Upper lobe of left lung (tissue), 6 donors: ENCODE data around the gene ZNF512B. TPM values are rescaled to one million over a fixed set of nuclear protein-coding genes. Genes with fewer than 3 reads are reported as not detected.
A peak's percentile ranks its signal among the peaks of the same experiment; 100 is the strongest.

Source experiments
- ATAC-seq, 2 donors: fragments of 200-7000 bp; cut with Tn5 transposase; one replicate each; pipeline ENCODE4 v1.9.1; 2022; ENCODE audit warnings: mild to moderate bottlenecking in 2 of 2, moderate library complexity in 2 of 2; ENCODE audit not compliant: low FRiP score in 2 of 2
- DNase-seq, 2 donors: peaks; one replicate each; pipeline ENCODE4 v3.0.0-alpha.2; 2019 to 2020
- H3K27ac ChIP-seq, 4 donors: fragments of 200-600 bp; sonication (generic); one replicate each; pipeline ENCODE4 v1.5.1; 2016 to 2019
- H3K27me3 ChIP-seq, 4 donors: fragments of 200-600 bp; sonication (generic); one replicate each; pipeline ENCODE4 v1.5.1; 2017 to 2019
- H3K36me3 ChIP-seq, 4 donors: fragments of 200-600 bp; sonication (generic); one replicate each; pipeline ENCODE4 v1.5.1; 2016 to 2019
- H3K4me1 ChIP-seq, 4 donors: fragments of 200-600 bp; sonication (generic); one replicate each; pipeline ENCODE4 v1.5.1; 2018 to 2019
- H3K4me3 ChIP-seq, 4 donors: fragments of 200-600 bp; sonication (generic); one replicate each; pipeline ENCODE4 v1.5.1; 2017 to 2019; ENCODE audit warnings: mild to moderate bottlenecking in 2 of 4, moderate library complexity in 1 of 4
- H3K9me3 ChIP-seq, 4 donors: fragments of 200-600 bp; sonication (generic); one replicate each; pipeline ENCODE4 v1.5.1; 2018 to 2019
- EP300 ChIP-seq, 4 donors: sonication (generic); formaldehyde crosslinking; IDR thresholded peaks; one replicate each; pipeline ENCODE4 v1.5.1; 2017; ENCODE audit warnings: antibody characterized with exemption in 4 of 4, control low read depth in 2 of 4
- POLR2A ChIP-seq, 4 donors: fragments of 450-650 bp; IDR thresholded peaks; one replicate each; pipeline ENCODE4 v1.5.1; 2016 to 2017; ENCODE audit warnings: antibody characterized with exemption in 4 of 4, mild to moderate bottlenecking in 2 of 4
- POLR2AphosphoS5 ChIP-seq, 2 donors: sonication (generic); formaldehyde crosslinking; IDR thresholded peaks; one replicate each; pipeline ENCODE4 v1.5.1; 2017; ENCODE audit warnings: antibody characterized with exemption in 2 of 2
- WGBS, 2 donors: methylation state at CpG; one replicate each; pipeline ENCODE4 v1.1.5; 2017 to 2018; 5-methylcytosine and 5-hydroxymethylcytosine counted together
- total RNA-seq, 6 donors: library from RNA; depleted of rRNA in 4 of 6; stranded (reverse); fragments of >200 nt in 4 of 6; gene quantifications; one replicate each; pipeline versions ENCODE4 v1.1.0 to v1.2.1, GENCODE V29; 2016 to 2021
- TF ChIP-seq, protein P1 (sequence below), 6 experiments: fragments of 450-650 bp in 4 of 6; fragments of 200-600 bp in 2 of 6; sonication (generic) in 2 of 6; IDR thresholded peaks; one replicate each; pipeline ENCODE4 v1.5.1; 2016 to 2019; ENCODE audit warnings: antibody characterized with exemption in 6 of 6
- donor health status: DM: no; HTN: no; CAD: no; lungs with moderate emphysema.
- donor health status: DM: no; HTN: yes; CAD: no; lungs with severe emphysema.

ZNF512B gene
- total RNA-seq, 6 donors from 2014 or later, result 10.8 to 22.0 (median 16.3) TPM

DNA sequence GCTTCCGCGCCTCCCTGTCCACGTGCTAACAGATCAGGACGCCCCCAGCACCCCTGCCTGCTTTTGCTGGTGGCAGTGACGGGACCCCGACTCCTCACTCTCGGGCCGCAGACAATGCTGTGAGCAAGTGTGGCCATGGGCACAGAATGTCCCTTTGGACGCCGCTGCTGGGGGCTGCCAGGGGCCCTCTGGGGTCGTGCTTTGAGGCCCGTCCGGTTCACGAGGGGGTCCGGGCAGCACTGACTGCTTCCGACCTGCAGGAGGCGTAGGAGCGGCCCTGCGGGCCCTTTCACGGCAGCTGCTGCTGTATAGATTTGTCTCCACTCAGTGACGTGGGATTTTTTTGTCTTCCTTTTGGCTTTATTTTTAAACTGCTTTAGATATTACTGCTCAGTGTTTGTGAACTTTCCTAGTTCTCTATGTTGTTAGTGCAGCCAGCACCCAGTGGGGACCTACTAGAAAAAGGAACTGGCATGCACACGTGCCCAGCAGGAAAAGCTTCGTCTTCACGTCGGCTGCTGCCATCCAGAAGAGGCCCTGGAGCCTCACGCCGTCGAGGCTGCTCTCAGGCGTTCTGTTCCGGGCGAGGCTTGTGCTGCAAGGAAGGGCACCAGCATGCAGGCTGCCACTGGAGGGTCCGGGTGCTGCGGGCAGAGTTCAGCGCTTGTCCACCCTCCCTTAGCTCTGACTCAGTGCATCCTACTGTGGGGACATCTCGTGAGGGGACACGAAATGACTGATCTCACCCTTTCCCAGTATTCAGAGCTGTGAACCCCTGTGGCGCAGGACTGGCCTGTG lies 35.3 kb downstream of the ZNF512B start:
- no peaks in the 10 kb centered on the region for H3K9me3 ChIP-seq
- no peak overlapping the region for H3K27ac ChIP-seq
- TF ChIP-seq EP300 (IDR thresholded peaks at IDR 0.05) (no peak), POLR2A (IDR thresholded peaks at IDR 0.05) (no peak)
- TF ChIP-seq, protein P1, sequence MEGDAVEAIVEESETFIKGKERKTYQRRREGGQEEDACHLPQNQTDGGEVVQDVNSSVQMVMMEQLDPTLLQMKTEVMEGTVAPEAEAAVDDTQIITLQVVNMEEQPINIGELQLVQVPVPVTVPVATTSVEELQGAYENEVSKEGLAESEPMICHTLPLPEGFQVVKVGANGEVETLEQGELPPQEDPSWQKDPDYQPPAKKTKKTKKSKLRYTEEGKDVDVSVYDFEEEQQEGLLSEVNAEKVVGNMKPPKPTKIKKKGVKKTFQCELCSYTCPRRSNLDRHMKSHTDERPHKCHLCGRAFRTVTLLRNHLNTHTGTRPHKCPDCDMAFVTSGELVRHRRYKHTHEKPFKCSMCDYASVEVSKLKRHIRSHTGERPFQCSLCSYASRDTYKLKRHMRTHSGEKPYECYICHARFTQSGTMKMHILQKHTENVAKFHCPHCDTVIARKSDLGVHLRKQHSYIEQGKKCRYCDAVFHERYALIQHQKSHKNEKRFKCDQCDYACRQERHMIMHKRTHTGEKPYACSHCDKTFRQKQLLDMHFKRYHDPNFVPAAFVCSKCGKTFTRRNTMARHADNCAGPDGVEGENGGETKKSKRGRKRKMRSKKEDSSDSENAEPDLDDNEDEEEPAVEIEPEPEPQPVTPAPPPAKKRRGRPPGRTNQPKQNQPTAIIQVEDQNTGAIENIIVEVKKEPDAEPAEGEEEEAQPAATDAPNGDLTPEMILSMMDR (IDR thresholded peaks at IDR 0.05), result peak in 1 of 6 experiments; percentile 10
- DNase-seq, result peak in 1 of 2 donors; percentile 77
- H3K27me3 ChIP-seq, result no peaks in the 10 kb centered on the region
- peaks cover 0 to 6% (median 0%) of the 10 kb centered on the region in 4 donors for H3K4me1 ChIP-seq
- no peak overlapping the region for H3K4me3 ChIP-seq
- H3K36me3 ChIP-seq, result peaks cover 21 to 90% (median 71%) of the 10 kb centered on the region in 4 donors
- 85 to 86% methylated on average over 33 to 35 of the region's 37 CpGs for WGBS, 2 donors
- no peak for ATAC-seq

DNA sequence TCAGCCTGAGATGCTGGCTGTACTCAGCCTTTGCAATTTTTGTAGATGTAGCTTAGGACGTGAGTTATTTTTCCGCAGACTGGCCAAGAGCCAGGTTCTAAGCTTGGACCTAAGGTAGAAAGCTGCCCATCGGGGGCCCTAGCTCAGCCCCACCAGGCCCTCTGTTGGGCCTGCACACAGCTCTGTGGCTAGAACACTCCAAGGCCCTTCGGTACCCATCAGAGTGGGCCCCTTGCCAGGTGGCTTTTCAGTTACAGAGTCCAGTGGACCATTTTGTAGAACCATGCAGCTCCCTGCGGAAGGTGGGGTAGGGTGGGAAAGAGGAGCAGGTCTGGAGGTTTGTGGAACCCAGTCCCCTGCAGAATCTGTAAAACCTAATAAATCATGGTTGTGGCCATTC lies 36.1 kb downstream of the ZNF512B start:
- TF ChIP-seq, protein P1 (IDR thresholded peaks at IDR 0.05), result no peak
- TF ChIP-seq POLR2A (IDR thresholded peaks at IDR 0.05) (no peak), POLR2AphosphoS5 (IDR thresholded peaks at IDR 0.05) (no peak), EP300 (IDR thresholded peaks at IDR 0.05) (no peak)
- DNase-seq (no peak), ATAC-seq (no peak)
- no peaks in the 10 kb centered on the region for H3K9me3 ChIP-seq
- H3K4me3 ChIP-seq, result no peak overlapping the region
- H3K4me1 ChIP-seq, result peaks cover 0 to 5% (median 0%) of the 10 kb centered on the region in 4 donors
- WGBS, 2 donors, result 90 to 97% methylated on average over 5 of the region's 5 CpGs
- no peak overlapping the region for H3K27ac ChIP-seq
- H3K36me3 ChIP-seq, result peaks cover 30 to 90% (median 72%) of the 10 kb centered on the region in 4 donors
- no peaks in the 10 kb centered on the region for H3K27me3 ChIP-seq

DNA sequence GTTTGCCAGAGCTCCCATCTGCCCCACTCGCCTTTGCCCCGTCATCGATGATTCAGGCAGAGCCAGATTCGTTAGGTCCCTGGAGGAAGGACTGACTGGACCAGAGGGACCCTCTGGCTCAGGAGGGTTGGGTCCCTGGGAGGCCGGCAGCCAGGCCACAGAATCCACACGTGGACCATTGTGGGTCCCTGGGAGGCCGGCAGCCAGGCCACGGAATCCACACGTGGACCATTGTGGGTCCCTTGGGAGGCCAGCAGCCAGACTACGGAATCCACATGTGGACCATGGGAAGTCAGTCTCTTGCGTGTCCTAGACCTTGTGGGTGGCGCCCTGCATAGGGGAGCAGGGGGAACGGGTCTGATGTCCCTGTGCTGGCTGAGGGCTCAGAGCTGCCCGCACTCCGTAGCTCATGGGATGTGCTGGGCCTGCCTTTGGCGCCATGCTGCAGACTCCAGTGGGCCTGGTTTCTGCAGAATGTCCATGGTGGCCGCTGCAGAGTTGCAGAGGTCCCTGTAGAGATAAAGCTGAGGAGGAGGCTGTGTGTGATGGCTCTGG lies 37.0 kb downstream of the ZNF512B start:
- ATAC-seq, result no peak
- Histone ChIP-seq H3K27me3 (no peaks in the 10 kb centered on the region), H3K36me3 (peaks cover 37 to 89% (median 76%) of the 10 kb centered on the region in 4 donors), H3K4me3 (no peak overlapping the region), H3K9me3 (no peaks in the 10 kb centered on the region), H3K4me1 (no peaks in the 10 kb centered on the region), H3K27ac (no peak overlapping the region)
- DNase-seq, result peak in 1 of 2 donors; percentile 58
- TF ChIP-seq POLR2AphosphoS5 (IDR thresholded peaks at IDR 0.05) (no peak), EP300 (IDR thresholded peaks at IDR 0.05) (no peak), POLR2A (IDR thresholded peaks at IDR 0.05) (no peak)
- TF ChIP-seq, protein P1 (IDR thresholded peaks at IDR 0.05), result no peak
- WGBS, 2 donors, result 94% methylated on average over 9 to 17 of the region's 17 CpGs

DNA sequence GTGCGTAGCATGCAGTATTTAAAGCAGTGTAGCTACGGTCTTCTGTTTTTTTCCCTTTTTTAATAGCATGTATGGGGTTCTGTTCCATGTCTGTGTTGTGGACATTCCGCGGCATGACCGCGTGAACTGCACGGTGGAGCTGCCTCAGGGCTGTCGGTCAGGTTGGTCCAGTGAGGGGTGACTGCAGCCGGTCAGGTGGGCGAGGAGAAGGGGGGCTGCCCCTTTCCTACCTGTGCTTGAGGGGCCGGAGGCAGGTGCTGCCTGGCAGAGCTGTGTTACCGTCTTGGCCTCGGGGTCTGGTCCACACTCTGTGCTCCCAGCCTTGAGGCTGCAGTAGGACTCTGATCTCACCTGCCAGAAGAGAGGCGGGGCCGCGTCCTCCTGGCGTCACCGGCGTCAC lies 38.0 kb downstream of the ZNF512B start:
- ATAC-seq (no peak), DNase-seq (no peak)
- TF ChIP-seq, protein P1 (IDR thresholded peaks at IDR 0.05), result no peak
- TF ChIP-seq POLR2AphosphoS5 (IDR thresholded peaks at IDR 0.05) (no peak), POLR2A (IDR thresholded peaks at IDR 0.05) (no peak), EP300 (IDR thresholded peaks at IDR 0.05) (no peak)
- no peak overlapping the region for H3K4me3 ChIP-seq
- WGBS, 2 donors, result 94 to 98% methylated on average over 11 to 19 of the region's 19 CpGs
- no peaks in the 10 kb centered on the region for H3K27me3 ChIP-seq
- no peaks in the 10 kb centered on the region for H3K4me1 ChIP-seq
- H3K36me3 ChIP-seq, result peaks cover 37 to 93% (median 77%) of the 10 kb centered on the region in 4 donors
- no peaks in the 10 kb centered on the region for H3K9me3 ChIP-seq
- no peak overlapping the region for H3K27ac ChIP-seq
